ENCODE data around the gene CHN2. TPM values are rescaled to one million over a fixed set of nuclear protein-coding genes. Genes with fewer than 3 reads are reported as not detected.

Gene CHN2
- total RNA-seq, 1 experiment from 2014 or later = 61.2 TPM

- no peaks in the 10 kb centered on the region for H3K36me3 ChIP-seq (ENCODE audit: insufficient read depth, low read length, poor library complexity, severe bottlenecking)
- TF ChIP-seq EZH2 (IDR thresholded peaks at IDR 0.05; ENCODE audit: borderline replicate concordance, low read depth, low read length, poor library complexity, severe bottlenecking) (no peak), CTCF (conservative IDR thresholded peaks at IDR 0.05; ENCODE audit: low read depth, low read length) (no peak)
- ChIA-PET CTCF (no interaction called here), POLR2A (ENCODE audit: low non-redundant PET) (no interaction called here)
- no peaks in the 10 kb centered on the region for H3K27me3 ChIP-seq (replicated peaks; ENCODE audit: insufficient read depth, low read depth, low read length, poor library complexity)
- H3K27ac ChIP-seq (ENCODE audit: low read depth, low read length, poor library complexity, severe bottlenecking) = no peak overlapping the region
- no TSS peak for BruUV-seq (replicated peaks)
- no peaks in the 10 kb centered on the region for H3K9me3 ChIP-seq (ENCODE audit: low read depth, low read length, poor library complexity, severe bottlenecking)
- H3K4me1 ChIP-seq (ENCODE audit: insufficient read depth, low read length, poor library complexity, severe bottlenecking) = peaks cover 3% of the 10 kb centered on the region
- intact Hi-C loops (cut with micrococcal nuclease; ENCODE audit: unreplicated experiment) = no loop called here
- DNase-seq (ENCODE audit: low spot score) = no peak
- no peak overlapping the region for H3K4me3 ChIP-seq (ENCODE audit: low read depth, low read length, poor library complexity, severe bottlenecking)
These were observed 267.4 kb downstream of the CHN2 start for GRCh38 chr7:29461996-29462395.

- Histone ChIP-seq H3K4me1 (ENCODE audit: insufficient read depth, low read length, poor library complexity, severe bottlenecking) (no peaks in the 10 kb centered on the region), H3K4me3 (ENCODE audit: low read depth, low read length, poor library complexity, severe bottlenecking) (no peak overlapping the region), H3K27me3 (replicated peaks; ENCODE audit: insufficient read depth, low read depth, low read length, poor library complexity) (no peaks in the 10 kb centered on the region), H3K27ac (ENCODE audit: low read depth, low read length, poor library complexity, severe bottlenecking) (no peak overlapping the region), H3K36me3 (ENCODE audit: insufficient read depth, low read length, poor library complexity, severe bottlenecking) (no peaks in the 10 kb centered on the region), H3K9me3 (ENCODE audit: low read depth, low read length, poor library complexity, severe bottlenecking) (no peaks in the 10 kb centered on the region)
- no TSS peak for BruUV-seq (replicated peaks)
- intact Hi-C loops (cut with micrococcal nuclease; ENCODE audit: unreplicated experiment) = no loop called here
- ChIA-PET POLR2A (ENCODE audit: low non-redundant PET) (no interaction called here), CTCF (no interaction called here)
- no peak for TF ChIP-seq CTCF (conservative IDR thresholded peaks at IDR 0.05; ENCODE audit: low read depth, low read length)
- TF ChIP-seq EZH2 (IDR thresholded peaks at IDR 0.05; ENCODE audit: borderline replicate concordance, low read depth, low read length, poor library complexity, severe bottlenecking) = no peak
- no peak for DNase-seq (ENCODE audit: low spot score)
These were observed 269.1 kb downstream of the CHN2 start for GRCh38 chr7:29463504-29464158.

GRCh38 chr7:29464753-29465152, 270.2 kb downstream of the CHN2 start:
- Histone ChIP-seq H3K4me3 (ENCODE audit: low read depth, low read length, poor library complexity, severe bottlenecking) (no peak overlapping the region), H3K27me3 (replicated peaks; ENCODE audit: insufficient read depth, low read depth, low read length, poor library complexity) (no peaks in the 10 kb centered on the region), H3K27ac (ENCODE audit: low read depth, low read length, poor library complexity, severe bottlenecking) (no peak overlapping the region), H3K36me3 (ENCODE audit: insufficient read depth, low read length, poor library complexity, severe bottlenecking) (no peaks in the 10 kb centered on the region), H3K9me3 (ENCODE audit: low read depth, low read length, poor library complexity, severe bottlenecking) (no peaks in the 10 kb centered on the region), H3K4me1 (ENCODE audit: insufficient read depth, low read length, poor library complexity, severe bottlenecking) (no peaks in the 10 kb centered on the region)
- intact Hi-C loops (cut with micrococcal nuclease; ENCODE audit: unreplicated experiment) = no loop called here
- ChIA-PET POLR2A (ENCODE audit: low non-redundant PET) (no interaction called here), CTCF (no interaction called here)
- BruUV-seq (replicated peaks) = no TSS peak
- TF ChIP-seq CTCF (conservative IDR thresholded peaks at IDR 0.05; ENCODE audit: low read depth, low read length) (no peak), EZH2 (IDR thresholded peaks at IDR 0.05; ENCODE audit: borderline replicate concordance, low read depth, low read length, poor library complexity, severe bottlenecking) (no peak)
- DNase-seq (ENCODE audit: low spot score) = no peak

Measured in A673 (cell line).